OCI-LY1 (cell line): ENCODE data around the gene PANK3.

Experiments
- H2AFZ ChIP-seq: fragments of 200-600 bp; sonication (generic), shearing (Covaris generic); 2 replicates; pipeline ENCODE4 v1.6.0; 2014; ENCODE audit warnings: antibody characterized with exemption, mild to moderate bottlenecking, low read length
- H3F3A ChIP-seq: fragments of 200-600 bp; sonication (generic), shearing (Covaris generic); 2 replicates; pipeline ENCODE4 v1.6.0; 2014; ENCODE audit warnings: mild to moderate bottlenecking, antibody characterized with exemption, low read length, moderate library complexity; ENCODE audit not compliant: insufficient read depth
- H3K27ac ChIP-seq: fragments of 200-600 bp; sonication (generic); 2 replicates; pipeline ENCODE4 v1.5.1; 2014; ENCODE audit warnings: low read length, mixed run types, mild to moderate bottlenecking, low read depth; ENCODE audit not compliant: poor library complexity, severe bottlenecking
- H3K27me3 ChIP-seq: fragments of 200-600 bp; sonication (generic); 2 replicates; pipeline ENCODE4 v1.6.0; 2014; ENCODE audit warnings: antibody characterized with exemption, mild to moderate bottlenecking, low read length, moderate library complexity; ENCODE audit not compliant: insufficient read depth
- H3K36me3 ChIP-seq: fragments of 200-600 bp; sonication (generic); 2 replicates; pipeline ENCODE4 v1.6.1; 2014; ENCODE audit warnings: mild to moderate bottlenecking, antibody characterized with exemption, low read length, moderate library complexity, mixed read lengths; ENCODE audit not compliant: insufficient read depth
- H3K4me1 ChIP-seq: fragments of 200-600 bp; sonication (generic); 2 replicates; pipeline ENCODE4 v1.5.1; 2014; ENCODE audit warnings: mild to moderate bottlenecking, low read length, moderate library complexity; ENCODE audit not compliant: insufficient read depth, severe bottlenecking
- H3K4me2 ChIP-seq: fragments of 200-600 bp; sonication (generic), shearing (Covaris generic); 2 replicates; pipeline ENCODE4 v1.6.1; 2014; ENCODE audit warnings: low read length
- H3K4me3 ChIP-seq: fragments of 200-600 bp; sonication (generic); 2 replicates; pipeline ENCODE4 v1.5.1; 2014; ENCODE audit warnings: low read length, low read depth, mild to moderate bottlenecking, mixed read lengths; ENCODE audit not compliant: poor library complexity, severe bottlenecking
- H3K79me2 ChIP-seq: fragments of 200-600 bp; shearing (Covaris generic); 2 replicates; pipeline ENCODE4 v1.6.1; 2016; ENCODE audit warnings: mixed run types, low read length, mixed read lengths; ENCODE audit not compliant: insufficient read depth
- H3K9ac ChIP-seq: fragments of 200-600 bp; sonication (generic), shearing (Covaris generic); 2 replicates; pipeline ENCODE4 v1.6.1; 2014; ENCODE audit warnings: mild to moderate bottlenecking, low read length, mixed read lengths
- H3K9me2 ChIP-seq: fragments of 200-600 bp; sonication (generic), shearing (Covaris generic); 2 replicates; pipeline ENCODE4 v1.6.1; 2014; ENCODE audit warnings: low read depth, mild to moderate bottlenecking, low read length, mixed read lengths
- H3K9me3 ChIP-seq: fragments of 200-600 bp; shearing (Covaris generic); 2 replicates; pipeline ENCODE4 v1.6.1; 2014; ENCODE audit warnings: low read length, mixed read lengths
- H4K20me1 ChIP-seq: fragments of 200-600 bp; sonication (generic), shearing (Covaris generic); 2 replicates; pipeline ENCODE4 v1.6.0; 2016; ENCODE audit warnings: mild to moderate bottlenecking, low read length; ENCODE audit not compliant: insufficient read depth
- EZH2 ChIP-seq: fragments of 200-600 bp; sonication (generic), shearing (Covaris generic); IDR thresholded peaks from 2 replicates; pipeline ENCODE4 v1.8.0; 2017; ENCODE audit warnings: borderline replicate concordance, mixed run types, mild to moderate bottlenecking, antibody characterized with exemption, low read length, moderate library complexity, mixed read lengths
- TF ChIP-seq, protein P1 (sequence below): fragments of 200-600 bp; sonication (generic), shearing (Covaris generic); IDR thresholded peaks from 2 replicates; pipeline ENCODE4 v1.5.1; 2017; ENCODE audit warnings: mild to moderate bottlenecking, antibody characterized with exemption, low read length, moderate library complexity, mixed read lengths

Gene PANK3

GRCh38 chr5:168525856-168526255 is 53.3 kb downstream of the PANK3 start:
- Histone ChIP-seq H3F3A (no peaks in the 10 kb centered on the region), H3K9ac (no peak overlapping the region), H3K4me1 (no peaks in the 10 kb centered on the region), H3K79me2 (no peaks in the 10 kb centered on the region), H3K36me3 (no peaks in the 10 kb centered on the region), H3K27ac (no peak overlapping the region), H3K27me3 (no peaks in the 10 kb centered on the region), H4K20me1 (no peaks in the 10 kb centered on the region), H3K4me3 (no peak overlapping the region), H3K9me2 (no peaks in the 10 kb centered on the region), H2AFZ (no peak overlapping the region), H3K4me2 (no peak overlapping the region), H3K9me3 (no peaks in the 10 kb centered on the region)
- no peak for TF ChIP-seq EZH2
- TF ChIP-seq, protein P1, sequence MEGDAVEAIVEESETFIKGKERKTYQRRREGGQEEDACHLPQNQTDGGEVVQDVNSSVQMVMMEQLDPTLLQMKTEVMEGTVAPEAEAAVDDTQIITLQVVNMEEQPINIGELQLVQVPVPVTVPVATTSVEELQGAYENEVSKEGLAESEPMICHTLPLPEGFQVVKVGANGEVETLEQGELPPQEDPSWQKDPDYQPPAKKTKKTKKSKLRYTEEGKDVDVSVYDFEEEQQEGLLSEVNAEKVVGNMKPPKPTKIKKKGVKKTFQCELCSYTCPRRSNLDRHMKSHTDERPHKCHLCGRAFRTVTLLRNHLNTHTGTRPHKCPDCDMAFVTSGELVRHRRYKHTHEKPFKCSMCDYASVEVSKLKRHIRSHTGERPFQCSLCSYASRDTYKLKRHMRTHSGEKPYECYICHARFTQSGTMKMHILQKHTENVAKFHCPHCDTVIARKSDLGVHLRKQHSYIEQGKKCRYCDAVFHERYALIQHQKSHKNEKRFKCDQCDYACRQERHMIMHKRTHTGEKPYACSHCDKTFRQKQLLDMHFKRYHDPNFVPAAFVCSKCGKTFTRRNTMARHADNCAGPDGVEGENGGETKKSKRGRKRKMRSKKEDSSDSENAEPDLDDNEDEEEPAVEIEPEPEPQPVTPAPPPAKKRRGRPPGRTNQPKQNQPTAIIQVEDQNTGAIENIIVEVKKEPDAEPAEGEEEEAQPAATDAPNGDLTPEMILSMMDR, result no peak

DNA sequence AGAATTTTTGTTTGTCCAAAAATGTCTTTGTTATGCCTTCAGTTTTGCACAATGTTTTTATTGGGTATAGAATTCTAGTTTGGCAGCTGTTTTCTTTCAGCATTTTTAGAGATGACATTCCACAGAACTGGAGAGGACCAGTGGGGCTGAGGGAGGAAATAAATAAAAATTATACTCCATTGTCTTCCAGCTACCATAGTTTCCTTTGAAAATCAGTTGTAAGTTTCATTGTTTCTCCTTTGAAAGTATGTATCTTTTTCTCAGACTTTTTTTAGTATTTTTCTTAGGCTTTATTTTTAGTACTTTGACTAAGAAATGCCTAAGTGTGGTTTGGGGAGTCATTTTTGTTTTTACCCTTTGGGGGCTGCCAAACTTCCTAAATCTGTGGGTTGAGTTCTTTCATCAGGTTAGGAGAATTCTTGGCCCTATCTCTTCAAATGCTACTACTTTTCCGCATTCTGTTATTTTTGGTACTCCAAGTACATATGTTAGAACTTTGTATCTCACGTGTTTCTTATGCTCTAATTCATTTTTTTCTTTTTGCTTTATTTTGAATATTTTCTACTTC is 65.2 kb downstream of the PANK3 start:
- H3K9ac ChIP-seq, result no peak overlapping the region
- H3K4me3 ChIP-seq, result no peak overlapping the region
- TF ChIP-seq, protein P1, result no peak
- TF ChIP-seq EZH2, result no peak
- no peaks in the 10 kb centered on the region for H3K79me2 ChIP-seq
- H3K9me2 ChIP-seq, result no peaks in the 10 kb centered on the region
- no peaks in the 10 kb centered on the region for H3F3A ChIP-seq
- H2AFZ ChIP-seq, result no peak overlapping the region
- no peaks in the 10 kb centered on the region for H3K27me3 ChIP-seq
- no peak overlapping the region for H3K27ac ChIP-seq
- H4K20me1 ChIP-seq, result no peaks in the 10 kb centered on the region
- 0 out of 2 replicates have a peak, but pooled peaks cover 3% of the 10 kb centered on the region for H3K9me3 ChIP-seq
- H3K4me1 ChIP-seq, result no peaks in the 10 kb centered on the region
- peaks cover 99% of the 10 kb centered on the region for H3K36me3 ChIP-seq
- H3K4me2 ChIP-seq, result no peak overlapping the region

- no peaks in the 10 kb centered on the region for H3K4me1 ChIP-seq
- H3K27ac ChIP-seq, result no peak overlapping the region
- TF ChIP-seq, protein P1, result no peak
- TF ChIP-seq EZH2, result no peak
- no peaks in the 10 kb centered on the region for H3K27me3 ChIP-seq
- H3K9ac ChIP-seq, result no peak overlapping the region
- H3F3A ChIP-seq, result no peaks in the 10 kb centered on the region
- peaks cover 64% of the 10 kb centered on the region for H3K36me3 ChIP-seq
- H3K9me3 ChIP-seq, result no peaks in the 10 kb centered on the region
- no peak overlapping the region for H3K4me3 ChIP-seq
- no peaks in the 10 kb centered on the region for H3K79me2 ChIP-seq
- no peaks in the 10 kb centered on the region for H4K20me1 ChIP-seq
- H2AFZ ChIP-seq, result no peak overlapping the region
- H3K9me2 ChIP-seq, result no peaks in the 10 kb centered on the region
- no peak overlapping the region for H3K4me2 ChIP-seq
Measured at GRCh38 chr5:168502563-168503237, 76.5 kb downstream of the PANK3 start.
